ENCODE results near the gene ELFN1. TPM values are rescaled to one million over a fixed set of nuclear protein-coding genes. Genes with fewer than 3 reads are reported as not detected.
A peak's percentile ranks its signal among the peaks of the same experiment; 100 is the strongest.

ELFN1 gene
- total and polyA plus RNA-seq, 4 donors: 7.8 to 28.4 (median 16.3) TPM

- Histone ChIP-seq H3K9me3 (ENCODE audit: control insufficient read depth, insufficient read depth, low read length) (no peaks in the 10 kb centered on the region), H3K27ac (ENCODE audit: low read depth, low read length) (no peak overlapping the region), H3K4me1 (ENCODE audit: control insufficient read depth, insufficient read depth, low read length) (peaks cover 11% of the 10 kb centered on the region), H3K27me3 (ENCODE audit: control insufficient read depth, insufficient read depth, low read length) (peaks cover 12% of the 10 kb centered on the region), H3K4me3 (ENCODE audit: low read depth, low read length) (no peak overlapping the region), H3K36me3 (ENCODE audit: control insufficient read depth, insufficient read depth, low read length) (no peaks in the 10 kb centered on the region)
- peak in 1 of 6 donors; percentile 40 for DNase-seq (ENCODE audit: low read depth in 4 of 6, low spot score in 6 of 6)
- WGBS (ENCODE audit: insufficient coverage): no CpG with 5 or more reads among the region's 3 CpGs
These were observed 8.6 kb upstream of the ELFN1 start for GRCh38 chr7:1661461-1661860.

DNA sequence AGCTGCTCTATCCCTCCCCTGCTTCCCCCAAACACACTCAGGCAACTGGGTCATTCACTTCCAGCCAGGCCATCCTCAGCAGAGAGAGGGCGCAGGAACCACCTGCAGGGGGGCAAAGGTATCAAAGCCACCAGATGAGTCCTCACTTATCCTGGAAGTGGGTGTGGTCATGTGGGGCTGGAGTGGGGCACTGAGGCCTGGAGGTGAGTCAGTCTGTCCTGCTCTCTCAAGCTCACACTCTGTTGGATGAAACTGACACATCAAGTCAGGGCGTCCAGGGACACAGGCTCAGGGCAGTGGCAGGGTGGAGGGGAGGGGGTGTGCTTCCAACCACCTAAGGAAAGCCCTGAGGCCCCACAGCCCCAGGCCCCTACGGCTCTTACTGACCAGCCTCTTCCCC lies 8.0 kb upstream of the ELFN1 start:
- H3K27me3 ChIP-seq (ENCODE audit: control insufficient read depth, insufficient read depth, low read length): peaks cover 16% of the 10 kb centered on the region
- no peaks in the 10 kb centered on the region for H3K36me3 ChIP-seq (ENCODE audit: control insufficient read depth, insufficient read depth, low read length)
- no peak for DNase-seq (ENCODE audit: low read depth in 4 of 6, low spot score in 6 of 6)
- peaks cover 17% of the 10 kb centered on the region for H3K4me1 ChIP-seq (ENCODE audit: control insufficient read depth, insufficient read depth, low read length)
- no peak overlapping the region for H3K27ac ChIP-seq (ENCODE audit: low read depth, low read length)
- WGBS (ENCODE audit: insufficient coverage): no CpG with 5 or more reads among the region's 3 CpGs
- H3K4me3 ChIP-seq (ENCODE audit: low read depth, low read length): no peak overlapping the region
- no peaks in the 10 kb centered on the region for H3K9me3 ChIP-seq (ENCODE audit: control insufficient read depth, insufficient read depth, low read length)

- H3K9me3 ChIP-seq (ENCODE audit: control insufficient read depth, insufficient read depth, low read length): no peaks in the 10 kb centered on the region
- peaks cover 21% of the 10 kb centered on the region for H3K27me3 ChIP-seq (ENCODE audit: control insufficient read depth, insufficient read depth, low read length)
- DNase-seq (ENCODE audit: low read depth in 4 of 6, low spot score in 6 of 6): no peak
These were observed 7.3 kb upstream of the ELFN1 start for GRCh38 chr7:1662767-1663166.

GRCh38 chr7:1663223-1663622 lies 6.9 kb upstream of the ELFN1 start:
- no peak for DNase-seq (ENCODE audit: low read depth in 4 of 6, low spot score in 6 of 6)
- peaks cover under 1% of the 10 kb centered on the region for H3K36me3 ChIP-seq (ENCODE audit: control insufficient read depth, insufficient read depth, low read length)
- H3K27ac ChIP-seq (ENCODE audit: low read depth, low read length): no peak overlapping the region
- no peak overlapping the region for H3K4me3 ChIP-seq (ENCODE audit: low read depth, low read length)
- no peaks in the 10 kb centered on the region for H3K9me3 ChIP-seq (ENCODE audit: control insufficient read depth, insufficient read depth, low read length)
- H3K27me3 ChIP-seq (ENCODE audit: control insufficient read depth, insufficient read depth, low read length): peaks cover 21% of the 10 kb centered on the region
- WGBS (ENCODE audit: insufficient coverage): 76% methylated on average over 10 of the region's 11 CpGs
- H3K4me1 ChIP-seq (ENCODE audit: control insufficient read depth, insufficient read depth, low read length): peaks cover 27% of the 10 kb centered on the region

More at GRCh38 chr7:1662767-1663166, 7.3 kb upstream of the ELFN1 start:
- 71% methylated on average over 13 of the region's 13 CpGs for WGBS (ENCODE audit: insufficient coverage)
- Histone ChIP-seq H3K4me3 (ENCODE audit: low read depth, low read length) (no peak overlapping the region), H3K36me3 (ENCODE audit: control insufficient read depth, insufficient read depth, low read length) (no peaks in the 10 kb centered on the region), H3K4me1 (ENCODE audit: control insufficient read depth, insufficient read depth, low read length) (peaks cover 22% of the 10 kb centered on the region), H3K27ac (ENCODE audit: low read depth, low read length) (no peak overlapping the region)

DNA sequence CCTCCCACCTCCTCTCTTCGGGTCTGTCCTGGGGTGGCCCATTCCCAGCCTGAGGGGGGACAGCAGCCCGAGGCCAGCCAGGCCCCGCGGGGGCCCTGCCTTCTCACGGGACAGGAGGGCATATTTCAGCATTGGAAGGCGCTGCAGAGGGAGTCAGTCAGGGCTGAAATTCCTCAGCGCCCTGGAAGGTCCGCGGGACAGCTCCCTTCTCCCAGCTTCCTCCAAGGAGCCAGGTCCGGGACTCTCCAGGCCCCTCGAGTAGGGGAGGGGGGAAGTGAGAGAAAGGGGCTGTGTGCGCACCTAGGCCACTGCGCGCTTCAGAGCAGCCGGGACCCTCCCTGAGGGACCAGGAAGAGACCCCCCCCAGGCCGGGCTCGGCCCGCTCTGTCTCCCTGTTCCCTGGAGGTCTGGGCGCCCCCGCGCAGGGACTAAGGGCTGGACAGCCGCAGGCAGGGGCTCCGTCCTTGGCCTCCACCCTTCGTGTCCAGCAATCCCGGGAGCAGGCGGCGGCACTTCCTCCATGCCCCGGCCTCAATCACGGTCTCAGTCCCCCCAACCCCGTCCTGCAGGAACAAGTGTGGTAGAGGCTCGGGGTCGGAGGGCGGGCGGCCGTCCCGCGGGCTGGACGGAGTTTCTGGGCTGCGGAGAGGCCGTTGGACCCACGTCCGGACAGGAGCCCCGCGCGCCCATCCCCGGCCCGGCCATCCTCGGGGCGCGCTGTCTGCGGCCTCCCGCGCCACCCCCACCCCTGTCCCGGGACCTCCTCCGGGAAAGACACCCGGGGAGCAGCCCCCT lies 6.0 kb upstream of the ELFN1 start:
- no peak overlapping the region for H3K27ac ChIP-seq (ENCODE audit: low read depth, low read length)
- H3K4me3 ChIP-seq (ENCODE audit: low read depth, low read length): peak overlapping the region; percentile 48
- DNase-seq (ENCODE audit: low read depth in 4 of 6, low spot score in 6 of 6): no peak

GRCh38 chr7:1664711-1665548 lies 5.1 kb upstream of the ELFN1 start:
- Histone ChIP-seq H3K27me3 (ENCODE audit: control insufficient read depth, insufficient read depth, low read length) (peaks cover 23% of the 10 kb centered on the region), H3K9me3 (ENCODE audit: control insufficient read depth, insufficient read depth, low read length) (no peaks in the 10 kb centered on the region), H3K27ac (ENCODE audit: low read depth, low read length) (peak overlapping the region; percentile 22), H3K4me3 (ENCODE audit: low read depth, low read length) (peak overlapping the region; percentile 48), H3K36me3 (ENCODE audit: control insufficient read depth, insufficient read depth, low read length) (peaks cover 7% of the 10 kb centered on the region), H3K4me1 (ENCODE audit: control insufficient read depth, insufficient read depth, low read length) (peaks cover 43% of the 10 kb centered on the region)
- WGBS (ENCODE audit: insufficient coverage): under 1% methylated on average over 78 of the region's 95 CpGs
- peak; percentile 78 to 97 (median 85) for DNase-seq (ENCODE audit: low read depth in 4 of 6, low spot score in 6 of 6)

More for the DNA sequence above, 6.0 kb upstream of the ELFN1 start:
- Histone ChIP-seq H3K4me1 (ENCODE audit: control insufficient read depth, insufficient read depth, low read length) (peaks cover 35% of the 10 kb centered on the region), H3K9me3 (ENCODE audit: control insufficient read depth, insufficient read depth, low read length) (no peaks in the 10 kb centered on the region), H3K27me3 (ENCODE audit: control insufficient read depth, insufficient read depth, low read length) (peaks cover 21% of the 10 kb centered on the region), H3K36me3 (ENCODE audit: control insufficient read depth, insufficient read depth, low read length) (peaks cover 7% of the 10 kb centered on the region)
- WGBS (ENCODE audit: insufficient coverage): 2% methylated on average over 52 of the region's 56 CpGs

GRCh38 chr7:1665549-1666316 lies 4.3 kb upstream of the ELFN1 start:
- no peak overlapping the region for H3K27ac ChIP-seq (ENCODE audit: low read depth, low read length)
- H3K9me3 ChIP-seq (ENCODE audit: control insufficient read depth, insufficient read depth, low read length): no peaks in the 10 kb centered on the region
- WGBS (ENCODE audit: insufficient coverage): under 1% methylated on average over 74 of the region's 98 CpGs
- H3K36me3 ChIP-seq (ENCODE audit: control insufficient read depth, insufficient read depth, low read length): peaks cover 7% of the 10 kb centered on the region
- peak overlapping the region; percentile 55 for H3K4me3 ChIP-seq (ENCODE audit: low read depth, low read length)
- peak in 2 of 6 donors; percentile 65 to 72 for DNase-seq (ENCODE audit: low read depth in 4 of 6, low spot score in 6 of 6)
- H3K27me3 ChIP-seq (ENCODE audit: control insufficient read depth, insufficient read depth, low read length): peaks cover 23% of the 10 kb centered on the region
- H3K4me1 ChIP-seq (ENCODE audit: control insufficient read depth, insufficient read depth, low read length): peaks cover 46% of the 10 kb centered on the region

DNA sequence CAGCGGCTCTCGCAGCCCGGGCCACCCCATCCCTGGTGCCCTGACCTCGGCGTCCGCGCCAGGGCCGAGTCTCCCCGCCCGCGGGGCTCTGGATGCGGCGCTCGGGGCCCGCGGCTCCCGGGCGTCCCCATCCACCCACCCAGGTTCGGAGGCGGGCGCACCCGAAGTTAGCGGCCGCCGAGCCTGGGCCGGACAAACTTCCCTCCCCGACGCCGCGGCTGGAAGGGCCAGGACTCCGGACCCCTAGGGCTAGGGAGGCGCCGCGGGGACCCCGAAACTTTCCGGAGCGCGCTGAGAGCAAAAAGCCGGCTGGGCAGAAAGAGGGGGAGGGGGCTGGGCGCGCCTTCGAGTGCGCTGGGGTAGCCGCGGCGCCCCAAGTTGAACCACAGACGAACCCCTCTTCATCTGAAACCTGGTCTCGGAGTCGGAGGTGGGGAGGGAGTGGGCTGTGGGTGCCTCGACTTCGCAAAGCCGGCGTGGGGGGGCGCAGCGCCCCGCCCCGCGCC lies 3.7 kb upstream of the ELFN1 start:
- peaks cover 52% of the 10 kb centered on the region for H3K4me1 ChIP-seq (ENCODE audit: control insufficient read depth, insufficient read depth, low read length)
- WGBS (ENCODE audit: insufficient coverage): under 1% methylated on average over 49 of the region's 58 CpGs
- H3K36me3 ChIP-seq (ENCODE audit: control insufficient read depth, insufficient read depth, low read length): peaks cover 11% of the 10 kb centered on the region

More for the DNA sequence above, 3.7 kb upstream of the ELFN1 start:
- Histone ChIP-seq H3K27ac (ENCODE audit: low read depth, low read length) (peak overlapping the region; percentile 47), H3K4me3 (ENCODE audit: low read depth, low read length) (peak overlapping the region; percentile 55), H3K9me3 (ENCODE audit: control insufficient read depth, insufficient read depth, low read length) (no peaks in the 10 kb centered on the region), H3K27me3 (ENCODE audit: control insufficient read depth, insufficient read depth, low read length) (peaks cover 25% of the 10 kb centered on the region)
- DNase-seq (ENCODE audit: low read depth in 4 of 6, low spot score in 6 of 6): peak in 2 of 6 donors; percentile 38 to 40
